ENCODE results near the gene ID4.
"Not testable (repeated sequence)": the region's sequence is repeated elsewhere in the genome, so short reads cannot be mapped to it uniquely, and the experiment has no call there.

The ID4 gene

DNA sequence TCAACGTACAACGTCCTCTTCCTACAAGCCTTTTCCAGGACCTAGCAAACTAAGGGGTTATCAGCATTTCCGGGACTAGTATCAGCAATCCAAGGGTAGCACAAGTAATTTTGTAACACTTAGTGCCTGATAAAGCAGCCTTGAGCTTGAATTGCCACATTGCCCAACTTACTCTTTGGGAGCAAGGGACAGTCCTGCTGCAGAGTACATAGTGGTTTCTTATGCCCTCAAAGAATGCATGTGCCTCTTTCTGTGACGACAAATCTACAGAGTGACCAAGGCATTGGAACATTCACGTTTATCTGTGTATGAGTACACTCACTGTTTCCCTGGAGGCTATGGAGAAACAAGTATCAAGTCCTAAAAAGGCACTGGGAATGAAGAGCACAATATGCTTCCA, 3.2 kb upstream of the ID4 start:
- no peak for DNase-seq (ENCODE audit: low read depth in 2 of 2)

DNA sequence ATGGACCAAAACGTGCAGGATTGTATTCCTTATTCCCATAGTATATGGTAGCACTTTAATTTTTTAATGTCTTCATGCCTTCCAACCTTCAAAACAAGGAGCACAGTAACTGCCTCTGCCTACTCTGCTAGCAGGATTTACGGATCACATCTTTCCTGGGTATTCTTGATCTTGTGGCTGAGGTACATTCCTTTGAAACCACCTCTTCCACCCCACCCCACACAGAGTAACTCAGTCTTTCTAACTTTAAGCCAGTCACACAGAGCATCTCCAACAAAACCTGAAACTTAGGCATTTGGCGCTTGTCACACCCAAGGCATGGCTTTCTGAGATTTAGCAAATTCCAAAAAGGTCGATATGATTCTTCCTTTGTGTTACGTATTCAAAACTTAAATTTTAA, 2.3 kb upstream of the ID4 start:
- DNase-seq (ENCODE audit: low read depth in 2 of 2): no peak

DNA sequence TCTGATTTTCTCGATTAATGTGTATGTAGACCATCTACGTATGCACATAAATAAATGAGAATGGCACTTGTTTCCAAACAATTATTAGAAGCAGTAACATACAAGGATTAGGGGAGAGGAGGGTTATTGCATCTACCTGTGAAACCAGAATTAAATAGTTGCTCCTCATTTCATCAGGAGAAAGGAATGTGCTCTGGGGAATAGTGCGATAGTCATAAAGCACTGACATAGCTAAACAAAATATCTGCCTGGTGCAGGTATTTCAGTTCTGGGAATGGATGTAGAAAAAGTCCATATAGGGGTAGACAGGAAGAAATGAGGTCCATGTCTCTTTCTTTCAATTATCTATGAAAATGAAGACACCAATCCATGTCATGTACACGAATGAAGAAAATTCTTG, 1.6 kb upstream of the ID4 start:
- no peak for DNase-seq (ENCODE audit: low read depth in 2 of 2)

DNA sequence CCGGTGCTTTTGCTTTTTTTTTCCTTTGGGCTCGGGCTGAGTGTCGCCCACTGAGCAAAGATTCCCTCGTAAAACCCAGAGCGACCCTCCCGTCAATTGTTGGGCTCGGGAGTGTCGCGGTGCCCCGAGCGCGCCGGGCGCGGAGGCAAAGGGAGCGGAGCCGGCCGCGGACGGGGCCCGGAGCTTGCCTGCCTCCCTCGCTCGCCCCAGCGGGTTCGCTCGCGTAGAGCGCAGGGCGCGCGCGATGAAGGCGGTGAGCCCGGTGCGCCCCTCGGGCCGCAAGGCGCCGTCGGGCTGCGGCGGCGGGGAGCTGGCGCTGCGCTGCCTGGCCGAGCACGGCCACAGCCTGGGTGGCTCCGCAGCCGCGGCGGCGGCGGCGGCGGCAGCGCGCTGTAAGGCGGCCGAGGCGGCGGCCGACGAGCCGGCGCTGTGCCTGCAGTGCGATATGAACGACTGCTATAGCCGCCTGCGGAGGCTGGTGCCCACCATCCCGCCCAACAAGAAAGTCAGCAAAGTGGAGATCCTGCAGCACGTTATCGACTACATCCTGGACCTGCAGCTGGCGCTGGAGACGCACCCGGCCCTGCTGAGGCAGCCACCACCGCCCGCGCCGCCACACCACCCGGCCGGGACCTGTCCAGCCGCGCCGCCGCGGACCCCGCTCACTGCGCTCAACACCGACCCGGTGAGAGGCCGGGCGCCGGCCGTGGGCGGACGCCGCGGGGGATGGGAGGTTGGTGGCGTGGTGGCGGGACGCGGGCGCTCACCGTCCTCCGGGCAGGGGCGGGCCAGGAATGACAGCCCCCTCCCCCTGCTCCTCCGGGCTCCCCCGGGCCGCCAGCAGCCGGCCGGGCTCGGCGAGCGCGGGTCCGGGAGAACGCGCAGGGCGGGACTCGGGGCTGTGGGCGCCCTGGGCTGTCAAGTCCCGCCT, 606 bp downstream of the ID4 start:
- no peak for DNase-seq (ENCODE audit: low read depth in 2 of 2)

DNA sequence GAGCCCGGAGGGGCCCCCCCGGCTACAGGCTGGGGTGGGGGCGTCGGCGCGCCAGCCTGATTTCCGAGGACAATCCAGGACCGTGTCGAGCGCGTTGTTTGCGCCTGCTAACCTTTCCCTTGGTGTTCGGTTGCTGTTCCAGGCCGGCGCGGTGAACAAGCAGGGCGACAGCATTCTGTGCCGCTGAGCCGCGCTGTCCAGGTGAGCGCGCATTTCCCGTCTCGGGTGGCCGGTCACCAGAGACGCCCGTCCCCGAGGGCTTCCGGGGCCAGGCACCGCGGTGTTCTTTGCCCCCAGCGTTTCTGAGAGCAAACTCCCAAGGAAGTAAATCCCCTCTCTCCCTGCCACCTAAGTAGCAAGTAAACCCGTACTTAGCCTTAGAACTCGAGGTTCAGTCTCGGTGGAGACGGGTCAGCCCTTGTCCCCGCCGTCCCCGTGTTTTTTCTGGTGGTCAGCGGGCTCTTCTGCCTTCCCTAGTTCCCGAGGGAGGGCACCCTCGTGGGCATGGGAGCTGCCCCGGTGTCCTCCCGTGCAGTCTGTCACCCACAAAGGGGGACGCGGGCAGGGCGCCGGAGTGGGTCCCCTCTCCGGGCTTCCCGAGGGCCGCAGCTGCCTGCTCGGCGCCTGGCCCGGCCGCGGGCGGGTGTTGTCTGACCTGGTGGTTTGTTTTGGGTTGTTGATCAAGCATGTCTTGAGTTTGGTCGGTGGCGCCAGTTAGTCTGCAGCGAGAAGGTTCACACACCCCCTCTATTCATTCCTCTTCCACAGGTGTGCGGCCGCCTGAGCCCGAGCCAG, 1.5 kb downstream of the ID4 start:
- DNase-seq (ENCODE audit: low read depth in 2 of 2): no peak

DNA sequence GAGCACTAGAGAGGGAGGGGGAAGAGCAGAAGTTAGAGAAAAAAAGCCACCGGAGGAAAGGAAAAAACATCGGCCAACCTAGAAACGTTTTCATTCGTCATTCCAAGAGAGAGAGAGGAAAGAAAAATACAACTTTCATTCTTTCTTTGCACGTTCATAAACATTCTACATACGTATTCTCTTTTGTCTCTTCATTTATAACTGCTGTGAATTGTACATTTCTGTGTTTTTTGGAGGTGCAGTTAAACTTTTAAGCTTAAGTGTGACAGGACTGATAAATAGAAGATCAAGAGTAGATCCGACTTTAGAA, 2.0 kb downstream of the ID4 start:
- DNase-seq (ENCODE audit: low read depth in 2 of 2): no peak

DNA sequence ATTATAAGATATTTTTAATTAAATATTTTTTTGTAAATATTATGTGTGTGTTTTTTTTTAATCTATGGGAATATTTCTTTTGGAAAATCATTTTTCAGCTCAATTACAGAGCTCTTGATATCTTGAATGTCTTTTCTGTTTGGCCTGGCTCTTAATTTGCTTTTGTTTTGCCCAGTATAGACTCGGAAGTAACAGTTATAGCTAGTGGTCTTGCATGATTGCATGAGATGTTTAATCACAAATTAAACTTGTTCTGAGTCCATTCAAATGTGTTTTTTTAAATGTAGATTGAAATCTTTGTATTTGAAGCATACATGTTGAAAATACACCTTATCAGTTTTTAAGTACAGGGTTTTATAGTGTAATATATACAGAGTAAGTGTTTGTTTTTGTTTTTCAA, 2.6 kb downstream of the ID4 start:
- no peak for DNase-seq (ENCODE audit: low read depth in 2 of 2)

DNA sequence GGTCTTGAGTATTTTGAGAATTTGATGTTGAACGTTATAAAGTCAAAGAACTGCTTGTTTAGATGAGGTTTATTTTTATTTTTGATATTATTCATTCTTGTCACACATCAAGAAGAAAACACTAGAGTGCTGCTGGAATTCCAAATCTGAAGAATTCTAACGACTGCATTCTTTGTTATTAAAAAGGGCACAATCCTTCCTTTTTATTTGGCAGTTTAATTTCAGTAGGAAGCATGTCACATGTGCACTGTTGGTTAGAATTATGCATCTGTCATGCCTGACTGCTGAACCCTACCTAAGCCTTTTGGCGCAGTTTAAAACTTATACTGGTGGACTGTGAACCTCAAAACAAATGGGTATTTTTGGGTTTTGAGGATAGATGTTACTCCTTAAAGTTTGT, 4.0 kb downstream of the ID4 start:
- DNase-seq (ENCODE audit: low read depth in 2 of 2): no peak

DNA sequence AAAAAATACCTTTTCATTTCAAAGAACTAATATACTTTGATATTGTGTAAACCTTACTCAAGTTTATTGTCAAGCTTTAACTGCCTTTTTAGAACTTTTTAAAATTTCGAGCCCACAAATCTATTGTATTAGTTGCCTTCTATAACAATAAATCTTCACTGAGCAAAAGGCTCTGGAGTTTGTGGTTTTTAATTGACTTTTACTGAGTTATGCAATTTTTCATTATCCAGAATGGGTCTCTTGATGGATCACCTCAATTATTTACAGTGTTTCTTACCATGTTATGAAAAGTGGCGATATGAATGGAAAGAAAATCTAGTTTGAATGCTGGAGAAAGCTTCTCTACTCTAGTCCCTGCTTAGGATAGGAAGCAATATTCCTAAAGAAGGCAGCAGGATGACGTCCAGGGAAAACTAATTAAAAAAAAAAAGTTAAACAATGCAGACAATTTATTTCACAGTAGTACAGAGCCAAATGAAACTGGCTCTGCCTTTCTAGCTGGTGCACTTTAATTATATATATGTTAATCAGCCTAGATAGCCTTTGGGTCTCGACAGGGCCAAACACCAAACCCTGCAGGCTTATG, 5.0 kb downstream of the ID4 start:
- no peak for DNase-seq (ENCODE audit: low read depth in 2 of 2)

DNA sequence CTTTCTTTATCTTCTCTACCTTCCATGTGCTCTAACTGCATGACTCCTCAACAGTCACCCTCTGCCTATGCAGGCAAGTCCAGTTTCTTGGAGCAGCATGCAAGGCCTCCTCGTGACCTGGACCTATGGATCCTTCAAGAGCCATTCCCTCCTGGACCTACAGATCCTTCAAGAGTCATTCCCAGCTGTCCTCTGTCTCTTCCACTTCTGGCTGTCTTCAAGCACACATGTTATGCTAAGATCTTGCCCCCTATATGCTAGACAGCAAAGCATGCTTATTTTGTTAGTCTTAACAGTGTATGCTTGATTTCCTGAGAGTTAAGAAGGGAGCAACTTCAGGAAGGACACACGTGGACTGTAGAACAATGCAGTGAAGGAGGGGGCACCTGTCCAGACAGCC, 7.5 kb downstream of the ID4 start:
- DNase-seq (ENCODE audit: low read depth in 2 of 2): no peak

DNA sequence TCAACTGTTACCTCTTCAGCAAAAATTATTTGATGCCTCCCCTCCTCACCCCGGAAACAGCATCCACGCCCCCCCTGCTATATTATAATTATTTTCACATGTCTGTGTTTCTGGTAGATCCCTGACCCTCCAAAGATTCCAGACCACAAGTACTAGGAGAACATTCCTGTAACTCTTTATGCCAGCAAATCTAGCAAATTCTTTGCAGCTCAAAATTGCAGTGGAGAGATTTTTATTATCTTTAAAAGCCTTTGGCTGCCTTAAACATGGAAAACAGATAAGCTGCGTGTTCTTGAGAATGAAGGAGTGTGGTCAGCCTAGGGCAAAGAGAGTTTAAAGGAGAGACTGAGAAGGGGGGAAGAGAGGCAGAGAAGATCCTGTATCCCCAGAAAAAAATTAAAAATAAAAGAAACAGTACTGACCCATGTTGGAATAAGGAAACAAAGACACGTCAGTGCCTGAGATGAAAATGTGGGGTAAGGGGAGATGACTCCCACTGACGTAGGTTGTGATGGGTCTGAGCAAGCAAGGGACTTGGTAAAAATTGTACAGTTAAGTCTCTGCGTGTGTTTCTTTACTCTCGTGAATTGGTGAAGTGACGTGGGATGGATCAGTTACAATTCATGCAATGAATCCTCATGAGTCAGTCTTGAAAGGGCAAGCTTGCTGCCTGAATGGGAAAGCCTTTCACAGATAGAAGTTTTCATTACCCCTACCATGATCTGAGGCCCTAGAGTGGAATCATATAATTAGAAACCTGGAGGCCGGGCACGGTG, 8.3 kb downstream of the ID4 start:
- no peak for DNase-seq (ENCODE audit: low read depth in 2 of 2)

DNA sequence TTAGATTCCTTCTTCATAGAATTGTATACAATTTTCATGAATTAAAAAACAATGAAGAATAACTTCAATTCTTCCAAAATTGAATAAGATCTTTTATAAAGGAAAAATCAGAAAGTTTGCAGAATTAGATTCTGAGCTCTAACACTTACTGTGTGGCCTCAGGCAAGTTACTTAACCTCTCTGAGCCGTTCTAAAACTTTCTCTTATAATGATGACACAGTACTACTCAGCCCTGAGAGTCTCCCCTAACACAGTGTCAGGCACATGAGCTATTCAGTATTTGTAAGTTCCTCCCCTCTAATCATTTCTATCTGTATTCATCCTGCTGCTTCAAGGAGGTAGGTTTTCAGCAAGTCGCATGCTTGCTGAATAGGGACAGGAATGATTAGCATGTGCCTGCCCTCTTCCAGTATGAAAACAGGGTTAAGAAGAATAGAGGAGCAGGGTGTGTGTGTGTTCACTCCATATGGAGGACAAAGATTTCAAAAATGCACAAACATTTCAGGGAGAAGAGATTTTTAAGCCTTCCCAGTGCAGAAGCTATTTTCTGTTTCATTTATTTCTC, 11.4 kb downstream of the ID4 start:
- no peak for DNase-seq (ENCODE audit: low read depth in 2 of 2)

DNA sequence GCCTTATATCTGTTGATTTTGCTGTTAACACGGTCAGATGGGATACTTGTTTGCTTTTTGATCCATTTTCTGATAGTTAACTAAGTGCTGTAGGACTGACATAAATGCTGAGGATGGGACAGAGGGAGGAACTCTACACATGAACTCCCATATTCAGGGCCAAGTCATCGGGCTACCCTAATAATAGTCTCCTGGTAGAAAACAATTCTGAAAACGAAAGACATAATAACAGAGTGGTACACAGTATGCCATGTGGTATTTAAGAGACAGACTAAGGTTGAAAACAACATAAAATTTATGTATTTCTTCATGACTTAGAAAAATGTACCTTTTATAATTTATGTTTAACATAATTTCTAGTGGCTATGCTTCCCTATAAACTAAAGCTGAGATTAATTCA, 12.0 kb downstream of the ID4 start:
- DNase-seq (ENCODE audit: low read depth in 2 of 2): no peak

DNA sequence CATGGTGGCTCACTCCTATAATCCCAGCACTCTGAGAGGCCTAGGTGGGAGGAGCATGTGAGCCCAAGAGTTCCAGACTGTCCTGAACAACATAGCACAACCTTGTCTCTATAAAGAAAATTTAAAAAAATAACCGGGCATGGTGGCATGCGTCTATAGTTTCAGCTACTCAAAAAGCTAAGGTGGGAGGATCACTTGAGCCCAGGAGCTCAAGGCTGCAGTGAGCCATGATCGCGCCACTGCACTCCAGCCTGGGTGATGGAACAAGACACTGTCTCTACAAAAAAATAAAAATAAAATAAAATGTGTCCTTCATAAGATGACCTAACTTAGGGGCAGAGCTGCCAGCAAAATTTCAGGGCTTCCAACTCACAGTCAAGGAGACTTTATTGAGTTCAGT, 12.6 kb downstream of the ID4 start:
- DNase-seq (ENCODE audit: low read depth in 2 of 2): no peak

DNA sequence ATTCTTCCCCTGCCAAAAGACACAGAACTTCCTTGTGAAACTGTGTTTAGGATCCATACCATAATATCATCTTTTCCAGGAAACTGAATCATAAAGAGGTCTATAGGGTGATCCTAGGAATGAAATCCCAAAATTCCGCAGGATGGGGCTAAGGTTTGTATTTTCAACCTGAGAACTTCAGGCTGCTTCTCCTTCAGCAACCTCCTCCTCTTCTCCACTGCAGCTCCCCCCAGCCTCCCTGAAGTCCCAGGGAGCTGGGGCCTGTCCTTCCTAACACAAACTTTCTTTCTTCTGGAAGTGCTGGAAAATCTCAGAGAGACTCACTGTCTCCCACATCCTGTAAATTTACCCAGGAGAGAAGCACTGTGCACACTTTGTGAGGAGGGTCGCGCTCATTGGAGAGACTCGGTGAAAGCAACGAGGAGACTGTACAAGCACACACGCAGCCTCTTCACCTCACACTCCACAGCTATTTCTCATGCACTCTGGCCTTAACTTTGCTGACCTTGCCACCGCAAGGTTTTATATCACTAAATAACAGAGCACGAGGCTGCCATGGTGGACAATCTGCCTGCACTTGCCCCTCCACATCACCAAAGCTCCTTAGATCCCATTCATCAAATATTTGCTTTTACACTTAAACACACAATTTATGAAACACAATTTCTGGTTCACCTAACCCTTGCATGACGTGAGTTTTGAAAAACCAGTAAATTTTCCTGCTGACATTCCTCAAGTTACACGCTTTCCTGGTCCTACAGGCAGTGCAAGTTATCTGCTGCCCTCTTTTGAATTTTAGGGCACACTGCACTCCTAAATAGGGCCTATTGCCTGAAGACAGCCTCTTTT, 14.3 kb downstream of the ID4 start:
- no peak for DNase-seq (ENCODE audit: low read depth in 2 of 2)

DNA sequence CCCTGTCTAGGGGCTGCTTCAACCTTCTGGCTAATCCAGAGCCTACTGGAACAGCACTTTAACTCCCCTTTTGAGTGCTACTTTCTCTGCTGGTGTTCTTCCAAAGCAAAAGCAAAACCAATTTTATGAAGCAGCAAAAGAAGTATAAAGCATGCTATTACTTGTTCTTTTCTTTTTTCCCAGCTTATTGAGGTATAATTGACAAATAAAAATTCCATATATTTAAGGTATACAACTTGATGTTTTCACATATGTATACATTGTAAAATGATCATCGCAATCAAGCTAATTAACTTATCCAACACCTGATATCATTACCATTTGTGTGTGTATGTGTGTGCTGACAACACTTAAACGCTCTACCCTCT, 14.9 kb downstream of the ID4 start:
- no peak for DNase-seq (ENCODE audit: low read depth in 2 of 2)

DNA sequence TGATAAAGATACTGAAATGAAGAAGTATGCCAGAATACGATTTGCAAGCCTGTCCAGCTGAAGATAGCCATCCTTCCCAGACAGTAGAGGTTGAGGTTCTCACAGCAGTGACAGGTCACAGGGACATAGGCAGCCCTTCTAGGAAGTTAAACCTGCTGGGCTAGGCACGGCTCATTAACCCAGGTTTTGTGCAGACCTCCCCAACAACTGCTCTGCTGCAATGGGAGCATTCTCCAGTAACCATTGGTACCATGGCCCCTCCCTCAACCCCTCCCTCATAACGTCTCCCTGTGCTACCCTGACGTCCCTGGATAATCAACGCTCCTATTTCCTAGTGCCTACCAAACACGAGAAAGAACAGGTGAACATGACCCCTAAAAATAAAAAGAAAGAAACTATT, 15.8 kb downstream of the ID4 start:
- DNase-seq (ENCODE audit: low read depth in 2 of 2): no peak

DNA sequence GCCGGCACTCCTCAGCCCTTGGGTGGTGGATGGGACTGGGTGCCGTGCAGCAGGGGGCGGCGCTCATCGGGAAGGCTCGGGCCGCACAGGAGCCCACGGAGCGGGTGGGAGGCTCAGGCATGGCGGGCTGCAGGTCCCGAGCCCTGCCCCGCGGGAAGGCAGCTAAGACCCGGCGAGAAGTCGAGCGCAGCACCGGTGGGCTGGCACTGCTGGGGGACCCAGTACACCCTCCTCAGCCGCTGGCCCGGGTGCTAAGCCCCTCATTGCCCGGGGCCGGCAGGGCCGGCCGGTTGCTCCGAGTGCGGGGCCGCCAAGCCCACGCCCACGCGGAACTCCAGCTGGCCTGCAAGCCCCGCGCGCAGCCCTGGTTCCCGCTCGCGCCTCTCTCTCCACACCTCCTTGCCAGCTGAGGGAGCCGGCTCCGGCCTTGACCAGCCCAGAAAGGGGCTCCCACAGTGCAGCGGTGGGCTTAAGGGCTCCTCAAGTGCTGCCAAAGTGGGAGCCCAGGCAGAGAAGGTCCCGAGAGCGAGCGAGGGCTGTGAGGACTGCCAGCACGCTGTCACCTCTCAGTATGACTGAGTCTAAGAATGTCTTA, 17.3 kb downstream of the ID4 start:
- not testable (repeated sequence) for DNase-seq (ENCODE audit: low read depth in 2 of 2)

DNA sequence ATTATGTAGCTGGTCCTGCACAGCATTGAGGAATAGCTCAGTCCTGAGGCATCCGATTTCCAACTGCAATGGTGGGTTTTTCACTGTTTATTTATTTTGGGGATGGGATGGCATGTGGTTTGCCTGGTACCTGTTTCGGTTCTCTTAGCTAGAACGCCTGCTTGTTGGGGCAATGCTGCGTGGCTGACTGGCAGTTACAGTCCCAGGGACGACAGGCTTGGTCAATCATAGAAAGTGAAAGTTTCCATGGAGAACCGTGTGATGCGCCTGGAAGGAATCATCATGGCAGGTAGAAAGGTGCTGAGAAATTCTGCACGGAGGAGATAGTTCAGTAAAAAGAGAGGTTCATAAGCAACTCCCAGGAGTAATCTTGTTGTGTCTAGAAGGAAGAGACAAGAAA, 18.4 kb downstream of the ID4 start:
- DNase-seq (ENCODE audit: low read depth in 2 of 2): no peak

DNA sequence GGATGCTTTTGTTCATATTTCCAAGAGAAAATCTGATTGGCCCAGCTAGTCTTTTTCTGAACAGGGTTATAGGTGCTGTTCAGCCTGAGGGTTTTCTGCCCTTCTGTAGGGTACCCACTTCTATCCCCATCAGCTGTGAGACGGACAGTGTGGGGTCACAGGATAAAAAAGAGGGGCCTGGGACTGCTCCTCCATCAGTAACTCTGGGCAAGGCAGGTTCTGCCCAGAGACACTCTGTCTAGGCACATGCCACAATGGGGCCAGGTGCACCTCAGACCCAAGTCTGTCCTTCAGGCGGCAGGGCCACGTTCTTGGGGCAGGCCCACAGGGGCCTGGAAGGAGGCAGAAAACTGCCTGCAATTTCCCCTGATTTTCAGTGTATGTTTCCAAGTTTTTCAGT, 20.0 kb downstream of the ID4 start:
- no peak for DNase-seq (ENCODE audit: low read depth in 2 of 2)

DNA sequence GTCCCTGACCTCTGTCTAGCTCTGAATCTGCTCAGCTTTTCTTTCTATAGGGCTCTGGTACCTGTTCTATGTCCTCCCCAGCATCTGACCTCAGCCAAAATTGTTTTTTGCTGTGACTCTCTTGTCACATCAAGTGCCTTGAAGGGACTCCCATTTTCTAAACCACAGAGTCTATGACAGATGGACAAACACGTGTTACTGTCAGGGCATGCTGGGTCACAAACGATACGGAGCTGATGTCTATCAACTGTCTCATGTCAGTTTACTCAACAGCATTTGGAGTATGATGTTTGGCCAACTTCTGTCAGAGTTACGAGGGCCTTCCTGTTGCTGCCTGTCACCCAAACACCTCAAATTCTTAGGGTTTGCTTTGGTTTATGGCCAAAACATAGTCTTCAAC, 20.5 kb downstream of the ID4 start:
- no peak for DNase-seq (ENCODE audit: low read depth in 2 of 2)

Data from stimulated activated CD8-positive, alpha-beta memory T cell treated with anti-CD3 and anti-CD28 coated beads, Interleukin-7, amount 100 ng/mL, for 1 hour (primary cell).